Testis (tissue), 3 donors: Measurements from ENCODE around the gene BCR. TPM values are rescaled to one million over a fixed set of nuclear protein-coding genes. Genes with fewer than 3 reads are reported as not detected.

Experiments used
- DNase-seq: peaks from one replicate; pipeline ENCODE4 v3.0.0-alpha.2; 2019
- H3K27ac ChIP-seq, 2 donors: fragments of 200-600 bp; sonication (generic); one replicate each; pipeline ENCODE4 v1.5.1; 2019
- H3K27me3 ChIP-seq: fragments of 200-600 bp; sonication (generic); one replicate; pipeline ENCODE4 v1.5.1; 2019
- H3K36me3 ChIP-seq: fragments of 200-600 bp; sonication (generic); one replicate; pipeline ENCODE4 v1.5.1; 2017; ENCODE audit warnings: low read depth; ENCODE audit errors: missing control alignments
- H3K4me1 ChIP-seq: fragments of 200-600 bp; sonication (generic); one replicate; pipeline ENCODE4 v1.5.1; 2019
- H3K4me3 ChIP-seq, 2 donors: fragments of 200-600 bp; sonication (generic); one replicate each; pipeline ENCODE4 v1.5.1; 2017 to 2019
- H3K9me3 ChIP-seq: fragments of 200-600 bp; sonication (generic); one replicate; pipeline ENCODE4 v1.5.1; 2017
- CTCF ChIP-seq, 3 experiments: fragments of 450-650 bp in 2 of 3; fragments of 200-600 bp in 1 of 3; sonication (generic) in 1 of 3; IDR thresholded peaks; one replicate each; pipeline ENCODE4 v1.5.1; 2016 to 2019; ENCODE audit warnings: antibody characterized with exemption in 3 of 3, mild to moderate bottlenecking in 2 of 3, moderate library complexity in 1 of 3
- POLR2A ChIP-seq: fragments of 450-650 bp; IDR thresholded peaks from one replicate; pipeline ENCODE4 v1.6.1; 2017; ENCODE audit warnings: antibody characterized with exemption, mild to moderate bottlenecking, moderate library complexity
- WGBS, 2 donors: methylation state at CpG; one replicate each; pipeline ENCODE4 v1.1.5; 2018; 5-methylcytosine and 5-hydroxymethylcytosine counted together
- intact Hi-C: fragments of 100-400 bp; cut with DNase I; formaldehyde crosslinking; loops from one replicate; pipeline ENCODE4 v1.15.1; 2023; ENCODE audit warnings: low total_unique reads
- polyA plus RNA-seq: library from polyadenylated mRNA; stranded (reverse); fragments of 350-450 nt; fragmentation: Illumina TruSeq; extraction: RNeasy Lipid Tissue Mini Kit (QIAGEN cat#74804); gene quantifications from one replicate; pipeline ENCODE4 v1.2.3, GENCODE V29; 2014; ENCODE audit warnings: low read depth, low replicate concordance; ENCODE audit not compliant: insufficient read depth
- total RNA-seq, 2 donors: library from RNA; depleted of rRNA; stranded (reverse); fragments of >200 nt; gene quantifications; one replicate each; pipeline ENCODE4 v1.2.3, GENCODE V29; 2016

Gene BCR
- total and polyA plus RNA-seq, 3 donors from 2014 or later: 52.5 to 108 (median 105) TPM

- WGBS, 2 donors: 75 to 82% methylated on average over 5 of the region's 5 CpGs
- no peak for DNase-seq
- intact Hi-C loops: no loop called here
These were observed 179.3 kb downstream of the BCR start for GRCh38 chr22:23359583-23360123.

GRCh38 chr22:23361676-23362075 is 181.4 kb downstream of the BCR start:
- H3K27me3 ChIP-seq: no peaks in the 10 kb centered on the region
- H3K36me3 ChIP-seq: no peaks in the 10 kb centered on the region
- TF ChIP-seq POLR2A (no peak), CTCF (IDR thresholded peaks at IDR 0.05) (no peak)
- DNase-seq: no peak
- no peaks in the 10 kb centered on the region for H3K4me1 ChIP-seq
- H3K9me3 ChIP-seq: no peaks in the 10 kb centered on the region
- H3K27ac ChIP-seq: no peak overlapping the region
- intact Hi-C loops: no loop called here
- H3K4me3 ChIP-seq: no peak overlapping the region

More at GRCh38 chr22:23359583-23360123, 179.3 kb downstream of the BCR start:
- Histone ChIP-seq H3K4me1 (no peaks in the 10 kb centered on the region), H3K9me3 (no peaks in the 10 kb centered on the region), H3K27ac (no peak overlapping the region), H3K36me3 (no peaks in the 10 kb centered on the region), H3K27me3 (no peaks in the 10 kb centered on the region), H3K4me3 (no peak overlapping the region)
- TF ChIP-seq CTCF (IDR thresholded peaks at IDR 0.05) (no peak), POLR2A (no peak)

- Histone ChIP-seq H3K9me3 (no peaks in the 10 kb centered on the region), H3K4me3 (no peak overlapping the region), H3K27ac (no peak overlapping the region), H3K4me1 (no peaks in the 10 kb centered on the region), H3K36me3 (no peaks in the 10 kb centered on the region), H3K27me3 (no peaks in the 10 kb centered on the region)
- DNase-seq: no peak
- 59 to 66% methylated on average over 3 of the region's 3 CpGs for WGBS, 2 donors
- intact Hi-C loops: no loop called here
- TF ChIP-seq POLR2A (no peak), CTCF (IDR thresholded peaks at IDR 0.05) (no peak)
These were observed 183.4 kb downstream of the BCR start for GRCh38 chr22:23363683-23364082.

GRCh38 chr22:23364389-23364788 is 184.1 kb downstream of the BCR start:
- H3K27me3 ChIP-seq: no peaks in the 10 kb centered on the region
- TF ChIP-seq POLR2A (no peak), CTCF (IDR thresholded peaks at IDR 0.05) (no peak)
- intact Hi-C loops: no loop called here
- no peaks in the 10 kb centered on the region for H3K36me3 ChIP-seq
- H3K4me1 ChIP-seq: no peaks in the 10 kb centered on the region
- WGBS, 2 donors: 56 to 62% methylated on average over 3 of the region's 3 CpGs
- DNase-seq: no peak
- no peak overlapping the region for H3K27ac ChIP-seq
- H3K4me3 ChIP-seq: no peak overlapping the region
- H3K9me3 ChIP-seq: no peaks in the 10 kb centered on the region

- intact Hi-C loops: no loop called here
- no peak for DNase-seq
- TF ChIP-seq CTCF (IDR thresholded peaks at IDR 0.05) (no peak), POLR2A (no peak)
- Histone ChIP-seq H3K4me3 (no peak overlapping the region), H3K4me1 (no peaks in the 10 kb centered on the region), H3K9me3 (no peaks in the 10 kb centered on the region), H3K36me3 (no peaks in the 10 kb centered on the region), H3K27me3 (no peaks in the 10 kb centered on the region), H3K27ac (no peak overlapping the region)
- WGBS, 2 donors: 87 to 93% methylated on average over 6 of the region's 6 CpGs
These were observed 185.2 kb downstream of the BCR start for GRCh38 chr22:23365524-23365923.
